Neutrophil (primary cell): ENCODE data around the gene EIF2D.

Experiments
- H3K27ac ChIP-seq: fragments of 200-600 bp; sonication (generic); 2 replicates; pipeline ENCODE4 v1.5.1; 2016; ENCODE audit warnings: mild to moderate bottlenecking, moderate library complexity
- H3K27me3 ChIP-seq: fragments of 200-600 bp; sonication (generic); 2 replicates; pipeline ENCODE4 v1.6.0; 2016; ENCODE audit warnings: mild to moderate bottlenecking
- H3K36me3 ChIP-seq: fragments of 200-600 bp; sonication (generic); 2 replicates; pipeline ENCODE4 v1.5.1; 2017
- H3K4me1 ChIP-seq, 2 experiments: fragments of 200-600 bp in 1 of 2; sonication (generic) in 1 of 2; 1 replicate in 1 of 2; 2 replicates in 1 of 2; pipeline versions ENCODE4 v1.5.1 to v1.6.1; 2013 to 2016; ENCODE audit warnings: low read depth in 1 of 2, low read length in 1 of 2, mild to moderate bottlenecking in 1 of 2, moderate library complexity in 1 of 2; ENCODE audit not compliant: control insufficient read depth in 1 of 2, insufficient read depth in 1 of 2
- H3K4me3 ChIP-seq, 2 experiments: fragments of 200-600 bp in 1 of 2; sonication (generic) in 1 of 2; 1 replicate in 1 of 2; 2 replicates in 1 of 2; pipeline ENCODE4 v1.5.1; 2013 to 2016; ENCODE audit warnings: low read depth in 1 of 2, low read length in 1 of 2, mild to moderate bottlenecking in 1 of 2, moderate library complexity in 1 of 2
- H3K9me3 ChIP-seq: fragments of 200-600 bp; sonication (generic); 2 replicates; pipeline ENCODE4 v1.5.1; 2016
- CTCF ChIP-seq: fragments of 200-600 bp; sonication (generic); IDR thresholded peaks from 2 replicates; pipeline ENCODE4 v1.5.1; 2016; ENCODE audit warnings: antibody characterized with exemption

The EIF2D gene

GRCh38 chr1:206580438-206581113, 31.7 kb downstream of the EIF2D start:
- Histone ChIP-seq H3K4me3 (peak overlapping the region; percentile 40 to 66), H3K4me1 (peaks cover 81 to 86% of the 10 kb centered on the region in 2 experiments), H3K36me3 (peaks cover 56% of the 10 kb centered on the region), H3K9me3 (no peaks in the 10 kb centered on the region), H3K27ac (peak overlapping the region; percentile 100), H3K27me3 (no peaks in the 10 kb centered on the region)
- no peak for TF ChIP-seq CTCF

- TF ChIP-seq CTCF = peak; percentile 39
- Histone ChIP-seq H3K36me3 (peaks cover 49% of the 10 kb centered on the region), H3K27me3 (no peaks in the 10 kb centered on the region), H3K27ac (peak overlapping the region; percentile 100), H3K4me1 (peaks cover 88 to 93% of the 10 kb centered on the region in 2 experiments), H3K4me3 (peak overlapping the region; percentile 40 to 66), H3K9me3 (no peaks in the 10 kb centered on the region)
Observed at GRCh38 chr1:206579747-206580437, 32.4 kb downstream of the EIF2D start.

- Histone ChIP-seq H3K4me3 (peak overlapping the region; percentile 40 to 66), H3K9me3 (no peaks in the 10 kb centered on the region), H3K4me1 (peaks cover 97 to 100% of the 10 kb centered on the region in 2 experiments), H3K27me3 (no peaks in the 10 kb centered on the region), H3K36me3 (peaks cover 46% of the 10 kb centered on the region), H3K27ac (peak overlapping the region; percentile 100)
- TF ChIP-seq CTCF = no peak
Observed at GRCh38 chr1:206578978-206579374, 33.3 kb downstream of the EIF2D start.

GRCh38 chr1:206578068-206578977, 33.9 kb downstream of the EIF2D start:
- no peak for TF ChIP-seq CTCF
- Histone ChIP-seq H3K36me3 (peaks cover 43% of the 10 kb centered on the region), H3K4me1 (peaks cover 100% of the 10 kb centered on the region in 2 experiments), H3K4me3 (peak overlapping the region in 1 of 2 experiments; percentile 66), H3K9me3 (no peaks in the 10 kb centered on the region), H3K27ac (peak overlapping the region; percentile 100), H3K27me3 (no peaks in the 10 kb centered on the region)

GRCh38 chr1:206577626-206578025, 34.6 kb downstream of the EIF2D start:
- Histone ChIP-seq H3K27me3 (no peaks in the 10 kb centered on the region), H3K36me3 (peaks cover 41% of the 10 kb centered on the region), H3K9me3 (no peaks in the 10 kb centered on the region), H3K4me1 (peaks cover 100% of the 10 kb centered on the region in 2 experiments), H3K27ac (peak overlapping the region; percentile 100), H3K4me3 (peak overlapping the region; percentile 56 to 66)
- TF ChIP-seq CTCF = no peak
